ENCODE results near the gene LAMB4.

GRCh38 chr7:108079648-108080591, 50.2 kb downstream of the LAMB4 start:
- TF ChIP-seq CTCF (IDR thresholded peaks at IDR 0.05) (no peak), POLR2A (IDR thresholded peaks at IDR 0.05) (no peak)
